Thymus (tissue), 11 donors: ENCODE data around the gene PARD3. TPM values are rescaled to one million over a fixed set of nuclear protein-coding genes. Genes with fewer than 3 reads are reported as not detected.

Source experiments
- DNase-seq, 9 donors: peaks; one replicate each; pipeline ENCODE4 v3.0.0-alpha.2; 2013; ENCODE audit warnings: low spot score in 9 of 9, low read depth in 6 of 9, missing footprints in 1 of 9
- H3K27ac ChIP-seq, 2 donors: one replicate each; pipeline ENCODE4 v1.5.1; 2013; ENCODE audit warnings: control low read depth in 1 of 2, low read depth in 1 of 2, low read length in 1 of 2, mild to moderate bottlenecking in 1 of 2, moderate library complexity in 1 of 2
- H3K27me3 ChIP-seq, 2 donors: one replicate each; pipeline ENCODE4 v1.5.1; 2013; ENCODE audit warnings: low read length in 1 of 2; ENCODE audit not compliant: control insufficient read depth in 2 of 2, insufficient read depth in 1 of 2
- H3K36me3 ChIP-seq, 2 donors: one replicate each; pipeline ENCODE4 v1.5.1; 2013; ENCODE audit warnings: low read length in 1 of 2, mild to moderate bottlenecking in 1 of 2, moderate library complexity in 1 of 2; ENCODE audit not compliant: control insufficient read depth in 2 of 2, insufficient read depth in 2 of 2
- H3K4me1 ChIP-seq, 2 donors: one replicate each; pipeline ENCODE4 v1.5.1; 2013; ENCODE audit warnings: low read length in 2 of 2; ENCODE audit not compliant: control insufficient read depth in 2 of 2, insufficient read depth in 2 of 2
- H3K4me3 ChIP-seq, 2 donors: one replicate each; pipeline ENCODE4 v1.5.1; 2013; ENCODE audit warnings: low read length in 2 of 2, control low read depth in 1 of 2, mild to moderate bottlenecking in 1 of 2
- H3K9me3 ChIP-seq, 2 donors: one replicate each; pipeline ENCODE4 v1.5.1; 2013; ENCODE audit warnings: low read length in 1 of 2, mild to moderate bottlenecking in 1 of 2; ENCODE audit not compliant: control insufficient read depth in 2 of 2, insufficient read depth in 1 of 2
- WGBS: extraction: QIAGEN DNeasy Blood & Tissue Kit; methylation state at CpG from one replicate; pipeline ENCODE4 v1.1.7; 2013; 5-methylcytosine and 5-hydroxymethylcytosine counted together
- polyA plus RNA-seq: library from polyadenylated mRNA; stranded (reverse); fragments of 200-250 nt; gene quantifications from one replicate; pipeline ENCODE4 v1.2.3, GENCODE V29; 2013
- total RNA-seq: library from RNA; stranded (reverse); fragments of 120-200 nt; gene quantifications from one replicate; pipeline ENCODE4 v1.2.4, GENCODE V29; 2013
- donor health status: healthy.

PARD3 gene
- total and polyA plus RNA-seq, 2 donors = 13.3 to 23.5 TPM

DNA sequence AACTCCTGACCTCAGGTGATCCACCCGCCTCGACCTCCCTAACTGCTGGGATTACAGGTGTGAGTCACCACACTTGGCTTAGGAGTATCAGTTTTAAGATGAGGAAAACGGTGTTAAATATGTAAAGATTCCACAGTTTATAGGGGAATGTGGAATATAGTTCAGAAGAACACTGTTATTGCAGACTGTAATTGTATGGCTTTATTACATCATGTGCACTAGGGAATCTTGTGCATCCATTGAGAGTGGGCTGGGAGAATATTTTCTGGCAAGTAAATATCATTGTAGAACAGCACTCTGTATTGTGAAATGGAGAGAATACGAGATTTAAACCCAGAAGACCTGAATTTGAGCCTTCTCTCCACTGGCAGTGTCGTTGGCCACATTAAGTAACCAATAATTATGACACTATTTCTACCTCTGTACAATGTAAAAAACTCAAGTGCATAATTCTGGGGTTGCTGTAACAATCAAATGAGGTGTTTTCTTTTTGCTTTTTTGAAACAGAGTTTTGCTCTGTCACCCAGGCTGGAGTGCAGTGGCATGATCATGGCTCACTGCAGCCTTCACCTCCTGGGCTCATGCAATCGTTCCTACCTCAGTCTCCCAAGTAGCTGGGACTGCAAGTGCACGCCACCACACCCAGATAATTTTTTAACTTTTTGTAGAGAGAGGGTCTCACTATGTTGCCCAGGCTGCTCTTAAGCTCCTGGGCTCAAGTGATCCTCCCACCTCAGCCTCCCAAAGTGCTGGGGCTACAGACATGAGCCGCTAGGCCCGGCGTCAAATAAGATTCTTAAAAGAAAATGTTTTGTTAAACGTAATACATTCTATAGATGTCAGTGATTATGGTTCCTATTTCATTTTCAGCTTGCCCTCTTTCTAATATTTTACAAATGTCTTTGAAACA lies 12.0 kb upstream of the PARD3 start:
- H3K27me3 ChIP-seq = peaks cover 2 to 11% of the 10 kb centered on the region in 2 donors
- peaks cover 3 to 8% of the 10 kb centered on the region in 2 donors for H3K4me1 ChIP-seq
- H3K4me3 ChIP-seq = no peak overlapping the region
- H3K27ac ChIP-seq = no peak overlapping the region
- no peak for DNase-seq
- H3K36me3 ChIP-seq = no peaks in the 10 kb centered on the region
- WGBS = 90% methylated on average over 11 of the region's 11 CpGs
- H3K9me3 ChIP-seq = no peaks in the 10 kb centered on the region

DNA sequence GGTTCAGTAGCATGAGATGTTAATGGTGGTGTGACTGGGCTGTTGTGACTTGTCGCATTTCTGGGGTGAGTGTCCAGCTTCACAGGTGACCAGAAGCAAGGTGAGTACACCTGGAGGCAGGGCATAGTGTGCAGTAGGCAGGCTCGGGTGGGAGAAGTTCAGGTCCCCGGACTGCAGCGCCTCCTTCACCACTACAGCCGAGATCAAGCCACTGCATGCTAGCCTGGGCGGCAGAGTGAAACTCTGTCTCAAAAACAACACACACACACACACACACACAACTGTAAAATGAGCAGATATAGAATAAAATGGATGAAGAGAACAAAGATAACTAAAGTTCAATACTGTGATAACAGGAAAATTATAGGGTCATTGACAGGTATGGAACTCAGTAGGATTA lies 11.1 kb upstream of the PARD3 start:
- Histone ChIP-seq H3K4me3 (no peak overlapping the region), H3K9me3 (no peaks in the 10 kb centered on the region), H3K4me1 (peaks cover 3 to 8% of the 10 kb centered on the region in 2 donors), H3K27me3 (peaks cover 2 to 12% of the 10 kb centered on the region in 2 donors), H3K36me3 (no peaks in the 10 kb centered on the region), H3K27ac (no peak overlapping the region)
- no peak for DNase-seq
- WGBS = 88% methylated on average over 6 of the region's 6 CpGs

DNA sequence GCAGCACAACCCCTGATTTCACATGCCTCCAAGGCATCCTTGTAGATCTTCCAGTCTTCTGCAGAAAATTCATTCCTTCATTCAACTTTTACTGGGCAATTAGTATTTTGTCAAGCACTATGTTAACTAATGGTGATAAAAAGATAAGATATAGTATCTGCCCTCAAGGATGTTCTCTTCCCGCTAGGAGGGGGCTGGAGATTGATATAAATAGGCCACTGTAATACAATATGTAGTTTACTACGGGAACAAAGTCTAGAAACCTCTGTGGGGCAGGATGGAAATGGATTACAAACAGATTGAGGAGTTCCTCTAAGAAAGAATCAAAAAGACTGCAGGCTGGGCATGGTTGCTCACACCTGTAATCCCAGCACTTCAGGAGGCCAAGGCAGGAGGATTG lies 10.3 kb upstream of the PARD3 start:
- Histone ChIP-seq H3K4me3 (no peak overlapping the region), H3K9me3 (no peaks in the 10 kb centered on the region), H3K27me3 (peaks cover 2 to 12% of the 10 kb centered on the region in 2 donors), H3K36me3 (no peaks in the 10 kb centered on the region), H3K27ac (no peak overlapping the region), H3K4me1 (peaks cover 1 to 6% of the 10 kb centered on the region in 2 donors)
- 95% methylated on average over 2 of the region's 2 CpGs for WGBS
- no peak for DNase-seq

DNA sequence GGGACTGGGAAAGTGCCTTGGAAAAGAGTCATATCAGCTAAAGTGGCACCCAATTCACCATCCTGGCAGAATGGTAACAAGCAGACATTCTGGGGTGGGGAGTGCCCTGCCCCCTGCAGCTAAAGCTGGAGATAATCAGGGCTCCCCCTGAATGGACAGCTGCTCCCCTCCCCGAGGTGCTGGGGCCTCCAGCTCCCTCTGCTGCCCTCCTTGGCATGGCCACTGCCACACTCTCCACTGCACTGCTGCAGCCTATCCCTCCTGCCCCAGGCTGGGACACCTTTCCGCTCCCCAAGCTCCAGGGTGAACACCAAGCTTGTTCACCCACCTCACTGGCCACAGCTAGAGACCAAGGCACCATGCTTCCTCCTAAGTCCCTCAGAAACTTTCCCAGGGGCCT lies 9.8 kb upstream of the PARD3 start:
- no peak overlapping the region for H3K4me3 ChIP-seq
- no peak overlapping the region for H3K27ac ChIP-seq
- peaks cover 0 to under 1% of the 10 kb centered on the region in 2 donors for H3K4me1 ChIP-seq
- H3K36me3 ChIP-seq = no peaks in the 10 kb centered on the region
- DNase-seq = no peak
- peaks cover 2 to 12% of the 10 kb centered on the region in 2 donors for H3K27me3 ChIP-seq
- H3K9me3 ChIP-seq = no peaks in the 10 kb centered on the region
- WGBS = 62% methylated on average over 2 of the region's 2 CpGs

DNA sequence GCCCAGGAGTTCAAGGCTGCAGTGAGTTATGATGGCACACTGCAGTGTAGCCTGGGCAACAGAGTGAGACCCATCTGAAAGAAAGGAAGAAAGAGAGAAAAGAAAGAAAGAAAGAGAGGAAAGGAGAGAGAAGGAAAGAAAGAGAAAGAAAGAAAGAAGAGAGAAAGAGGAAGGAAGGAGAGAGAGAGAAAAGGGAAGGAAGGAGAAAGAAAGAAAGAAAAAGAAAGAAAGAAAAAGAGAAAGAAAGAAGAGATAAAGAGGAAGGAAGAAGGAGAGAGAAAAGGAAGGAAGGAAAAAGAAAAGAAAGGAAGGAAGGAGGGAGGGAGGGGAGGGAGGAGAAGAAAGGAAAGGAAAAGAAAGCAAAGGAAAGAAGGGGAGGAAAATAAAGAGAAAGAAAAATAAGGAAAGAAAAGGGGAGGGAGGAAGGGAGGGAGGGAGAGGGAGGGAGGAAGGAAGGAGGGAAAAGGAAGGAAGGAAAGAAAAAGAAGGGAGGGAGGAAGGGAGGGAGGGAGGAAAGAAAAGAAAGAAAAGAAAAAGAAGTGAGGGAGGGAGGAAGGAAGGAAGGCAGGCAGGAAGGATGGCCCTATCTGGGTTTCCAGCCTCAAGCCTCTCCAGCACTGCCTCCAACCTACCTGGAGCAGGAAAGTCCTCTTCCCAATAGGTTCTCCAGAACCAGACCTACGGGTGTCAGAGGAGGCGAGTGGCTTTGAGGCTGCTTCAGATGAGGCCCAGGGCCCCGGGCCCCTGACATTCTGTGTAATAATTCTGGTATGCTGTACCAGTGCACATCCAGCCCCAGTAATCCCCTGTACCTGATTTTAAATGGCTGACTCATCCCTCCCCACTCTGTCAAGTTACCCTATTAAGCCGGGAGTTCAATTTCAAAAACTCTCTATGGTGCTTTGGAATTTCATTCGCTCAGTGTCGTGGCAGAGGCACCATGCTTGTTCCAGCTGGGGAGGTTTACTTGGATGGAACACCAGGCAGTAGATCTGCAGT lies 6.8 kb upstream of the PARD3 start:
- Histone ChIP-seq H3K4me3 (no peak overlapping the region), H3K4me1 (no peaks in the 10 kb centered on the region), H3K27ac (no peak overlapping the region), H3K27me3 (peaks cover 10 to 22% of the 10 kb centered on the region in 2 donors), H3K36me3 (no peaks in the 10 kb centered on the region), H3K9me3 (no peaks in the 10 kb centered on the region)
- no peak for DNase-seq
- WGBS = 94% methylated on average over 6 of the region's 6 CpGs

DNA sequence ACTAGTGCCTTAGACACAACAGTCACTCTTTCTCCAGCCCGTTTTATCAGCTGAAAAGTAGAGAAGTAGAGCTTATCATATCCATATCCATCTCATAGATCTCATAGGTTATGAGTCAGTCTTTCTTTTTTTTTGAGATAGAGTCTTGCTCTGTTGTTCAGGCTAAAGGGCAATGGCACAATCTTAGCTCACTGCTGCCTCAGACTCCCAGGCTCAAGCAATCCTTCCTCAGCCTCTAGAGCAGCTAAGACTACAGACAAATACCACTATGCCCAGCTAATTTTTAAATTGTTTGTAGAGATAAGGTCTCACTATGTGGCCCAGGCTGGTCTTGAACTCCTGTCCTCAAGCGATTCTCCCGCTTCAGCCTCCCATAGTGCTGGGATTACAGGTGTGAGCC lies 2.5 kb upstream of the PARD3 start:
- no peak for DNase-seq
- Histone ChIP-seq H3K4me3 (no peak overlapping the region), H3K4me1 (peaks cover 12 to 25% of the 10 kb centered on the region in 2 donors), H3K36me3 (no peaks in the 10 kb centered on the region), H3K9me3 (peaks cover 0 to 5% of the 10 kb centered on the region in 2 donors), H3K27ac (no peak overlapping the region), H3K27me3 (peaks cover 32 to 43% of the 10 kb centered on the region in 2 donors)
- 98% methylated on average over 3 of the region's 3 CpGs for WGBS

DNA sequence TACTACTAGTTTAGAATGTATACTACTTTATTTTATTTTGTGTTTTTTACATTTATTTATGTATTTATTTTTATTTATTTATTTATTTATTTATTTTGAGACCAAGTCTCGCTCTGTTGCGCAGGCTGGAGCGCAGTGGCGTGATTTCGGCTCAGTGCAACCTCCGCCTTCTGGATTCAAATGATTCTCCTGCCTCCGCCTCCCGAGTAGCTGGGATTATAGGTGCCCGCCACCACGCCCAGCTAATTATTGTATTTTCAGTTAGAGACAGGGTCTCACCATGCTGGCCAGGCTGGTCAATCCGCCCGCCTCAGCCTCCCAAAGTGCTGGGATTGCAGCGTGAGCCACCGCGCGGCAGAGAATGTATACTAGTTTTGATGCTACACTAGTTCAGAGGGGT lies 2.0 kb upstream of the PARD3 start:
- Histone ChIP-seq H3K4me3 (no peak overlapping the region), H3K27ac (no peak overlapping the region), H3K27me3 (peaks cover 32 to 42% of the 10 kb centered on the region in 2 donors), H3K36me3 (no peaks in the 10 kb centered on the region), H3K4me1 (peaks cover 12 to 25% of the 10 kb centered on the region in 2 donors), H3K9me3 (peaks cover 0 to 5% of the 10 kb centered on the region in 2 donors)
- 97% methylated on average over 16 of the region's 16 CpGs for WGBS
- no peak for DNase-seq

DNA sequence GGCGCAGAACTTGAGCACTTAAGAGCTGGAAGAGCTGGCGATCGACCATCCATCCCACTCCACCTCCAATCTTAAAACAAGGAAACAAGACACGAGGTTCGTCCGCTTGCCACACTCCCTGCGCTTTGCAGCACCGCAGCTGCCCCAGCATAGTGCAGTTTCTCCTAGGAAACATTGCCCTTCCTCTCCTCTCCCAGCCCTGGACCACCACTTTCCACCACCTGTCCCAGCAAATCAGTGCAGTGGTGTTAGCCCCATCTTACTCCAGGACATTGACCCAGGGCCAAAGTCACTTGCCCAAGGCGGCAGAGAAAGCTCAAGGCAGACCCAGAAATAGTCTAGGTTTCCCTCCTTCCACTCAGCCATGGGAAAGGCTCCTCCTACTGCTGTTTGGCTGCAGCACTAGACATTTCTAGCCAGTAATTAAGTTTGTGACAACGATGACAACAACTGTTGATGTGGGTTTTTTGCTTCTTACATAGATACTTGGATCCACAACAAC lies 1.5 kb upstream of the PARD3 start:
- Histone ChIP-seq H3K36me3 (no peaks in the 10 kb centered on the region), H3K4me1 (peaks cover 12 to 25% of the 10 kb centered on the region in 2 donors), H3K27me3 (peaks cover 32 to 41% of the 10 kb centered on the region in 2 donors), H3K9me3 (peaks cover 0 to 5% of the 10 kb centered on the region in 2 donors), H3K27ac (no peak overlapping the region), H3K4me3 (no peak overlapping the region)
- WGBS = 9% methylated on average over 10 of the region's 10 CpGs
- peak in 1 of 9 donors; percentile 33 for DNase-seq
